Parathyroid adenoma (tissue), 2 donors: ENCODE results near the gene CCDC149.

ENCODE experiments used
- H2AFZ ChIP-seq: fragments of 300-600 bp; sonication (generic); one replicate; pipeline ENCODE4 v1.7.0; 2017; ENCODE audit warnings: antibody characterized with exemption, mild to moderate bottlenecking
- H3K27ac ChIP-seq: fragments of 300-600 bp; sonication (generic); one replicate; pipeline ENCODE4 v1.7.0; 2017
- H3K27me3 ChIP-seq: fragments of 300-600 bp; sonication (generic); one replicate; pipeline ENCODE4 v1.7.0; 2017; ENCODE audit warnings: low read length; ENCODE audit not compliant: control insufficient read depth, insufficient read depth
- H3K36me3 ChIP-seq: fragments of 300-600 bp; sonication (generic); one replicate; pipeline ENCODE4 v1.7.0; 2017; ENCODE audit warnings: low read length; ENCODE audit not compliant: control insufficient read depth, insufficient read depth
- H3K4me1 ChIP-seq: fragments of 300-600 bp; sonication (generic); one replicate; pipeline ENCODE4 v1.7.0; 2017; ENCODE audit warnings: control low read depth
- H3K4me2 ChIP-seq: fragments of 300-600 bp; sonication (generic); one replicate; pipeline ENCODE4 v1.7.0; 2017; ENCODE audit warnings: low read length
- H3K4me3 ChIP-seq: fragments of 300-600 bp; sonication (generic); one replicate; pipeline ENCODE4 v1.7.0; 2017; ENCODE audit warnings: low read depth, low read length
- H3K79me2 ChIP-seq: fragments of 300-600 bp; sonication (generic); one replicate; pipeline ENCODE4 v1.7.0; 2017; ENCODE audit warnings: control low read depth
- H3K9ac ChIP-seq: fragments of 300-600 bp; sonication (generic); one replicate; pipeline ENCODE4 v1.7.0; 2017; ENCODE audit warnings: mild to moderate bottlenecking
- H3K9me3 ChIP-seq: fragments of 300-600 bp; sonication (generic); one replicate; pipeline ENCODE4 v1.7.0; 2017; ENCODE audit warnings: low read length; ENCODE audit not compliant: control insufficient read depth
- TF ChIP-seq, protein P1 (sequence below): fragments of 300-600 bp; sonication (generic); IDR thresholded peaks from one replicate; pipeline ENCODE4 v1.7.0; 2017; ENCODE audit warnings: antibody characterized with exemption, mild to moderate bottlenecking
- donor health status: primary hyperparathyroidism.

The CCDC149 gene

DNA sequence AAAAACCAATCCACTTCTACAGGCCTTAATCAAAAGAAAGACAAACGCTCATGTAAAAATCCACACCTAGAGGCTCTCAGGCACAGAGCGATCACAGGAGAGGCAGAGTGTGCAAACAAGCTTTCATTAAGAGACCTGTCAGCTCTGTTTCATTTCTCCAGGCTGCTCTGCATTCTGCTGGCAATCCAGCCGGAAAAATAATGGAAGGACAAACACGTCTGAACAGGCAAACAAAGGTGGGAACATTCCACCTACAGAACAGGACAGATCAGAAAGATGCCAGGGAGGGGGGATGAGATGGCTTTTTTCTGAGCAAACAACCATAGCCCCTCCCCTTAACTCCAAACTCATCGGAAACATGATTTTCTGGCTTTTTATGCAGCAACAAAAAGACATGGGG is 107.8 kb downstream of the CCDC149 start:
- no peak overlapping the region for H3K27ac ChIP-seq
- H2AFZ ChIP-seq: no peak overlapping the region
- H3K27me3 ChIP-seq: no peaks in the 10 kb centered on the region
- H3K4me1 ChIP-seq: no peaks in the 10 kb centered on the region
- H3K9ac ChIP-seq: no peak overlapping the region
- TF ChIP-seq, protein P1, sequence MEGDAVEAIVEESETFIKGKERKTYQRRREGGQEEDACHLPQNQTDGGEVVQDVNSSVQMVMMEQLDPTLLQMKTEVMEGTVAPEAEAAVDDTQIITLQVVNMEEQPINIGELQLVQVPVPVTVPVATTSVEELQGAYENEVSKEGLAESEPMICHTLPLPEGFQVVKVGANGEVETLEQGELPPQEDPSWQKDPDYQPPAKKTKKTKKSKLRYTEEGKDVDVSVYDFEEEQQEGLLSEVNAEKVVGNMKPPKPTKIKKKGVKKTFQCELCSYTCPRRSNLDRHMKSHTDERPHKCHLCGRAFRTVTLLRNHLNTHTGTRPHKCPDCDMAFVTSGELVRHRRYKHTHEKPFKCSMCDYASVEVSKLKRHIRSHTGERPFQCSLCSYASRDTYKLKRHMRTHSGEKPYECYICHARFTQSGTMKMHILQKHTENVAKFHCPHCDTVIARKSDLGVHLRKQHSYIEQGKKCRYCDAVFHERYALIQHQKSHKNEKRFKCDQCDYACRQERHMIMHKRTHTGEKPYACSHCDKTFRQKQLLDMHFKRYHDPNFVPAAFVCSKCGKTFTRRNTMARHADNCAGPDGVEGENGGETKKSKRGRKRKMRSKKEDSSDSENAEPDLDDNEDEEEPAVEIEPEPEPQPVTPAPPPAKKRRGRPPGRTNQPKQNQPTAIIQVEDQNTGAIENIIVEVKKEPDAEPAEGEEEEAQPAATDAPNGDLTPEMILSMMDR: no peak
- H3K36me3 ChIP-seq: no peaks in the 10 kb centered on the region
- no peak overlapping the region for H3K4me3 ChIP-seq
- H3K9me3 ChIP-seq: no peaks in the 10 kb centered on the region
- H3K79me2 ChIP-seq: no peaks in the 10 kb centered on the region
- H3K4me2 ChIP-seq: no peak overlapping the region

DNA sequence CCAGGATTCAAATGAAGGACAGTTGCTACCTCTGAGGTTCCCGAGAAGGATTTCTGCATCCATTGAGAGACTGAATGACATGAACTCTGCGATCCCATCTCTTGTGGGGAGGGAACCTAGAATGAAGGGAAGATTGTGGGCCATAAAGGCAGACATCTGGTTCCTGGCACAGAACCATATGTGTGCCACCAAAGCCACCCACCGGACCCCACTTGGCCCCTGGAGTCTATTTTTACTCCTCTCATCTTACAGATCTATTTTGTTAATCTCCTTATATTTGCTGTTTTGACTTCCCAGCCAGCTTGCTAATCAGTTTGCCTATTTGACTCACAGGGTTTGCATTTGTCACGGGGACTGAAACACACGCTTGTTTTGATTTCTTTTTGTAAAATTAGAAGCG is 110.2 kb downstream of the CCDC149 start:
- Histone ChIP-seq H3K4me1 (no peaks in the 10 kb centered on the region), H3K9me3 (no peaks in the 10 kb centered on the region), H3K4me2 (no peak overlapping the region), H3K36me3 (no peaks in the 10 kb centered on the region), H3K4me3 (no peak overlapping the region), H3K27me3 (no peaks in the 10 kb centered on the region), H3K79me2 (no peaks in the 10 kb centered on the region), H3K9ac (no peak overlapping the region), H3K27ac (no peak overlapping the region), H2AFZ (no peak overlapping the region)
- TF ChIP-seq, protein P1: no peak

DNA sequence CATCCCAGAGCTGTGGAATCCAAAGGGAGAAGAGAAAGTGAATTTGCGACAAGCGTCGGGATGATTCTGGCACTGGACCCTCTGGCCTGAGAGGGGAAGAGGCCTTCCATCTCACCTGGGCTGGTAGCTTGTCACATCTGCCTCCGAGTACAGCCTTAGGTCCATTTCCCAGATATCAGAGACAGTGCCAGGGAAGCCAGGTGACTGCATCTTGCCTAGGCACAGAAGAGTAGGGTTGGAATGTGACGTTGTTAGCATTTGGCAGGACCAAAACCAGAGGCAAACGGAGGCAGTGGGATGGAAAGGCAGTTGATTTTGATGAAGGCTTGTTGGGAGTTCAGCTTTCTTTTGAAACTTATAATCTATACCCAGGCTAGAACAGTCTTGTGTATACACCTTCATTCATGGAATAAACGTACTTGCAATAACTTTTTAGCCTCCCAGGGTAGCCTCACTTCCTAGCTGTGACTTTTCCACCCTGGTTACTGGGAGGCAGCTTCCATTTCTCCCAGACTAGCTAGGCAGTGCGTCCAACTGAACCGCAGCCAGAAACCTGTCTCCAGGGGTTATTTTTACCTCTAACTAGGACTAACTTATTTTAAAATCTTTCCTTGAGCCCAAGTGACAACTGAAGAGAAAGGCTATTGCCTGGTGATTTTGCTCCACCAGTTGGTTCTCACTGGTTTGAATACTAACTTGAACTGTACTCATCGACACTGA is 111.5 kb downstream of the CCDC149 start:
- Histone ChIP-seq H3K9ac (no peak overlapping the region), H3K27me3 (no peaks in the 10 kb centered on the region), H3K27ac (no peak overlapping the region), H2AFZ (no peak overlapping the region), H3K4me3 (no peak overlapping the region), H3K79me2 (no peaks in the 10 kb centered on the region), H3K9me3 (no peaks in the 10 kb centered on the region), H3K36me3 (no peaks in the 10 kb centered on the region), H3K4me2 (no peak overlapping the region), H3K4me1 (no peaks in the 10 kb centered on the region)
- TF ChIP-seq, protein P1: no peak

DNA sequence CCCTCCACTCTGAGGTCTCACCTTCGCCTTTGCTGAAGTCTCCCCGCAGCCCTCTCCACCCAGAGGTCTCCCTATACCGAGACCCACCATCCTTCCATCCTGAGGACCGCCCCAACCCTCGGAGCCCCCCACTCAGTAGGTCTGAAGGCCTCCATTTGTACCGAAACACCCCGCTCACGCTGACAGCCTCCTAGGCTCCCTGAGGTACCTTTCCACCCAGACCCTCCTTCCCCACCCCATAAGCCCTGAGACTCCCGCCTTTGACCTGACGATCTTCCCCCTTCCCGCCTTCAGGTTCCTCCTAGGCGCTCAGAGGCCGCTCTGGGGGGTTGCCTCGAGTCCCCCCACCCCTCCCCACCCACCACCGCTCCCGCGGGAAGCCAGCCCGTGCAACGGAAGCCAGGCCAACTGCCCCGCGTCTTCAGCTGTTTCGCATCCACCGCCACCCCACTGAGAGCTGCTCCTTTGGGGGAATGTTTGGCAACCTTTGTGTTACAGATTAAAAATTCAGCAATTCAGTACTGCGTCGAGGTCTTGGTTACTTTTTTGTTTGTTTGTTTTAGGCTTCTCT is 112.4 kb downstream of the CCDC149 start:
- no peak overlapping the region for H3K9ac ChIP-seq
- no peaks in the 10 kb centered on the region for H3K27me3 ChIP-seq
- H3K4me3 ChIP-seq: no peak overlapping the region
- no peak overlapping the region for H3K4me2 ChIP-seq
- no peaks in the 10 kb centered on the region for H3K4me1 ChIP-seq
- no peak overlapping the region for H3K27ac ChIP-seq
- TF ChIP-seq, protein P1: no peak
- no peaks in the 10 kb centered on the region for H3K36me3 ChIP-seq
- no peak overlapping the region for H2AFZ ChIP-seq
- H3K79me2 ChIP-seq: no peaks in the 10 kb centered on the region
- no peaks in the 10 kb centered on the region for H3K9me3 ChIP-seq
